ENCODE data around the gene RRP9. TPM values are rescaled to one million over a fixed set of nuclear protein-coding genes. Genes with fewer than 3 reads are reported as not detected.

Gene RRP9
- total and polyA plus RNA-seq, 12 donors: 8.5 to 30.2 (median 10.1) TPM

DNA sequence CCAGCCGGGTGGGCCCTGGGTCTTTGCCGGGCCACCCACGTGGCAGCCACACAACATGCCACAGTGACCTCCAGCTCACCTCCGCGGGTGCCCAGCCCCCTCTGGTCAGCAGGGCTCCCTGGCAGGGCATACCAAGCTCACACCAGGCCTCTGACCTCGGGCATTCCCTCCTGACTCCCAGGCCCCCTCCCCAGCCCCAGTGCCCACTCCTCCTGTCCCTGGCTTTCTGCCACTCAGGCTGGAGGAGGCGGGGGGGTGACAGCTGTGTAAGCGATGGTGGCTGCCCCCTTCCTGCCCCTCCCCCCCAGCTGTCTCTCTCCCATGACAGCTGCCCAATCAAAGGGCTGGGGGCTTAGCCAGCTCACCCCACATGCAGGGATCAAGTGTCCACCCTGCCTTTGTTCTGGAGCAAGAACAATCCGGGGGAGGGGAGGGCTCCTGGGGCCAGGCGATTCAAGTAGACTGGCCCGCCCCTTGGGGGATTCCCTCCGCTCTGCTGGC, 22.3 kb upstream of the RRP9 start:
- Histone ChIP-seq H3K4me3 (no peak overlapping the region), H3K4me1 (peaks cover 29 to 75% (median 61%) of the 10 kb centered on the region in 9 donors), H3K27me3 (peaks cover 0 to 20% (median 0%) of the 10 kb centered on the region in 7 donors), H3K27ac (peak overlapping the region in 7 of 10 donors; percentile 15 to 65 (median 28)), H3K36me3 (peaks cover 0 to 23% (median 6%) of the 10 kb centered on the region in 9 donors), H3K9me3 (no peaks in the 10 kb centered on the region)
- WGBS, 2 donors: 58 to 65% methylated on average over 10 to 12 of the region's 12 CpGs
- TF ChIP-seq, protein P1, sequence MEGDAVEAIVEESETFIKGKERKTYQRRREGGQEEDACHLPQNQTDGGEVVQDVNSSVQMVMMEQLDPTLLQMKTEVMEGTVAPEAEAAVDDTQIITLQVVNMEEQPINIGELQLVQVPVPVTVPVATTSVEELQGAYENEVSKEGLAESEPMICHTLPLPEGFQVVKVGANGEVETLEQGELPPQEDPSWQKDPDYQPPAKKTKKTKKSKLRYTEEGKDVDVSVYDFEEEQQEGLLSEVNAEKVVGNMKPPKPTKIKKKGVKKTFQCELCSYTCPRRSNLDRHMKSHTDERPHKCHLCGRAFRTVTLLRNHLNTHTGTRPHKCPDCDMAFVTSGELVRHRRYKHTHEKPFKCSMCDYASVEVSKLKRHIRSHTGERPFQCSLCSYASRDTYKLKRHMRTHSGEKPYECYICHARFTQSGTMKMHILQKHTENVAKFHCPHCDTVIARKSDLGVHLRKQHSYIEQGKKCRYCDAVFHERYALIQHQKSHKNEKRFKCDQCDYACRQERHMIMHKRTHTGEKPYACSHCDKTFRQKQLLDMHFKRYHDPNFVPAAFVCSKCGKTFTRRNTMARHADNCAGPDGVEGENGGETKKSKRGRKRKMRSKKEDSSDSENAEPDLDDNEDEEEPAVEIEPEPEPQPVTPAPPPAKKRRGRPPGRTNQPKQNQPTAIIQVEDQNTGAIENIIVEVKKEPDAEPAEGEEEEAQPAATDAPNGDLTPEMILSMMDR (IDR thresholded peaks at IDR 0.05): no peak
- no peak for DNase-seq
- ATAC-seq: no peak
- intact Hi-C loops (cut with DNase I): no loop called here

DNA sequence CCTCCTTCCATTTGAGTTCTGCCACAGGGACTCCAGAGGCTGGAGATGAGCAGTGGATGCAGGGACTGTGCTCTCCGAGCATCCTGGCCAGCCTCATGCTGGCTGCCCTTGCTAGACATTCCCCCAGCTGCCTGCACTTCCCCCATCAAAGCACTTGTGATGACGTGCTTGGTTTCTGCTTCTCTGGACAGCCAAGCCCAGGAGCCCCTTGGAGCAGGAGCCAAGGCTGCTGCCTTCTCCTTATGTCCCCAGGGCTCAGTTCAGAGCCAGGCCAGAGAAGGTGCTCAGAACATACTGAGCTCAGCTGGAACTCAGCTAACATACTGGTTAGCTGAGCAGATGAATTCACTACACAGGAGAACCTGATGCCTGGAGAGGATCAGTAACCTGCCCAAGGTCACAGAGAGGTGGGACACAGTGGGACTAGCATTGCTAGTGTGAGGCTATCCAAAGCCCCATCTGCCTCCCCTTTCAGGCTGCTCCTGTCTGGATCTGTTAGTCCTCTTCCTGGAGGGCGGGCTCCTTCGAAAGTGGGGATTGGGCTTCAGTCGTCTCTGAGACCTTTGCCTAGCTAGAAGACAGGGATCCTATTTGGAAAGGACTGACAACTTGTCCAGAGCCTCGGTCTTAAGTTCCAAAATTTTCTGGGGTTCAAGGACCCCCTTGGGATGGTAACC, 21.3 kb upstream of the RRP9 start:
- DNase-seq (no peak), ATAC-seq (peak in 4 of 8 donors; percentile 1 to 39 (median 25))
- WGBS, 2 donors: 71 to 75% methylated on average over 6 of the region's 6 CpGs
- H3K36me3 ChIP-seq: peaks cover 0 to 34% (median 13%) of the 10 kb centered on the region in 9 donors
- no peak overlapping the region for H3K4me3 ChIP-seq
- TF ChIP-seq, protein P1 (IDR thresholded peaks at IDR 0.05): no peak
- peak overlapping the region; percentile 15 to 65 (median 25) for H3K27ac ChIP-seq
- intact Hi-C loops (cut with DNase I): no loop called here
- H3K9me3 ChIP-seq: no peaks in the 10 kb centered on the region
- peaks cover 26 to 66% (median 53%) of the 10 kb centered on the region in 9 donors for H3K4me1 ChIP-seq
- peaks cover 0 to 20% (median 0%) of the 10 kb centered on the region in 7 donors for H3K27me3 ChIP-seq

DNA sequence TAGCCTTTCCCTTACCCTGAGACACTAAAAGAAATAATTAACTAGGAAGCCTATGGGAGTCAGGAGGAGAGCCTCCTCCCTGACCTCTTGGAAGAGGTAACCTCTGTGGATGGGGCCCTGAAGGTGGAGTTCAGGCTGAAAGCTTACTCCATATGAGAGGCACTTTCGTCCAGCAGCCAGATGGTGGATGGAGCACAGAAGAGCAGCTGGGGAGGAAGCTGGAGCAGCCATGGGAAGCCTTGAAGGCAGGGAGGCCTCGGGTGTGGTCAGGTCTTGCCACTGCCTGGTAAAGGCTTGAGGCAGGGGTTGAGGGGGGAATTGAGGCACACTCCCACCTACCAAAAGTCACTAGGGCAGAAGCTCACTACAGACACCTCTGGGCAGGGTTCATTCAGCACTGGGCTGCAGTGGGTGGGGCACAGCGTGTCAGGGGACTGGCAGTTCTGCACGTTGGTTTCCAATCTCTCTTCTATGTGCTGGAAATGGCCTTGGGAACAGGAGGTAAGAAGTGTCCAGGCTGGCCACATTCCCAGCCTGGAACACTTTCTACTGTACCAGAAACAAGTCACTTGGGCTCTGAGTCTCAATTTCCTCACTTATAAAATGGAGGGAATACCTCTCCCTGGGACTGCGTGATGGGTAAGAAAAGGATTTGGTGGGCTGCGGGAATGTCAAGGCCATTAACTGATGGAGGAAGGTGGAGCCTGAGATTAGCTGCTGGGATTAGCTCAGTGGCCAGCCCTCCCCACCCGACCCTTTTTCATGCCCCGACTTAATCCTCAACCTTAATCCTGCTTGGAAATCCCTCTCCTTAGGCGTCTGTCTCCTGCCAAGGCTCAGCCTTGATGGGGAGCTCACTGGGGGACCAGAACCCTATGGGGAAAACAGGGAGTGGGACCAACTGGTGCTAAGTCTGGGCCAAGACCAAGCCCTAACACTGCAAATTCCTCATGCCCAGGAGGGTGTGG, 20.2 kb upstream of the RRP9 start:
- peaks cover 0 to 14% (median 0%) of the 10 kb centered on the region in 7 donors for H3K27me3 ChIP-seq
- H3K4me3 ChIP-seq: no peak overlapping the region
- 56 to 67% methylated on average over 9 of the region's 9 CpGs for WGBS, 2 donors
- peaks cover 0 to 44% (median 17%) of the 10 kb centered on the region in 9 donors for H3K36me3 ChIP-seq
- H3K9me3 ChIP-seq: no peaks in the 10 kb centered on the region
- peak overlapping the region; percentile 15 to 61 (median 22) for H3K27ac ChIP-seq
- ATAC-seq: peak in 7 of 8 donors; percentile 13 to 88 (median 54)
- TF ChIP-seq, protein P1 (IDR thresholded peaks at IDR 0.05): no peak
- intact Hi-C loops (cut with DNase I): no loop called here
- H3K4me1 ChIP-seq: peaks cover 26 to 63% (median 52%) of the 10 kb centered on the region in 9 donors
- no peak for DNase-seq

DNA sequence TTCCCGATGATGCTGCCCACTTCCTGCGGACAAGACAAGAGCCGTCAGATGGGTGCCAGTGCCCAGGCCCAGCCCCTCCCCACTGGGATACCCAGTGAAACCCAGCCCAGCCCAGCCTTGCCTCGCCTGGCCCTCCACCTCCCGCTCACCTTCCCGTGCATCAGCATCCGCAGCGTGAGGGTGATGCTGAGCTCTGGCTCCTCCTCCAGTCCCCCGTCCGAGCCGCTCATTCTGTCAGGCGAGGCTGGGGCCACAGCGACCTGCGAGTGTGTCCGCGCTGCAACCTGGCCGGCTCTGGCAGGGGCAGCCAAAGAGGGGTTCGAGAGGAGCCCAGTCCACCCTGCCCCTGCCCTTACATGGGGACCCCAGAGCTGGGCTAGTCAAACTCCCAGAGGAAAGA, 19.3 kb upstream of the RRP9 start:
- peaks cover 0 to 44% (median 17%) of the 10 kb centered on the region in 9 donors for H3K36me3 ChIP-seq
- WGBS, 2 donors: 91 to 93% methylated on average over 18 of the region's 18 CpGs
- DNase-seq (no peak), ATAC-seq (no peak)
- peaks cover 0 to 15% (median 0%) of the 10 kb centered on the region in 7 donors for H3K27me3 ChIP-seq
- TF ChIP-seq, protein P1 (IDR thresholded peaks at IDR 0.05): no peak
- intact Hi-C loops (cut with DNase I): no loop called here
- no peak overlapping the region for H3K4me3 ChIP-seq
- H3K9me3 ChIP-seq: no peaks in the 10 kb centered on the region
- H3K4me1 ChIP-seq: peaks cover 26 to 64% (median 52%) of the 10 kb centered on the region in 9 donors
- peak overlapping the region in 1 of 10 donors; percentile 61 for H3K27ac ChIP-seq

All from heart right ventricle (tissue), 16 donors.